Right lobe of liver (tissue), 4 donors: ENCODE results near the gene CHST3.

Experiments used
- POLR2A ChIP-seq: fragments of 450-650 bp; IDR thresholded peaks from one replicate; pipeline ENCODE4 v1.6.1; 2017; ENCODE audit warnings: antibody characterized with exemption, mild to moderate bottlenecking
- TF ChIP-seq, protein P1 (sequence below), 4 donors: fragments of 200-600 bp in 3 of 4; fragments of 450-650 bp in 1 of 4; IDR thresholded peaks; one replicate each; pipeline versions ENCODE4 v1.5.1 to v1.8.0; 2016 to 2022; ENCODE audit warnings: antibody characterized with exemption in 4 of 4, mild to moderate bottlenecking in 2 of 4
- donor health status: DM: no; HTN: no; CAD: no.
- donor health status: DM: no; HTN: no; CAD: no.
- donor health status: DM: no; HTN: yes; CAD: no.

DNA sequence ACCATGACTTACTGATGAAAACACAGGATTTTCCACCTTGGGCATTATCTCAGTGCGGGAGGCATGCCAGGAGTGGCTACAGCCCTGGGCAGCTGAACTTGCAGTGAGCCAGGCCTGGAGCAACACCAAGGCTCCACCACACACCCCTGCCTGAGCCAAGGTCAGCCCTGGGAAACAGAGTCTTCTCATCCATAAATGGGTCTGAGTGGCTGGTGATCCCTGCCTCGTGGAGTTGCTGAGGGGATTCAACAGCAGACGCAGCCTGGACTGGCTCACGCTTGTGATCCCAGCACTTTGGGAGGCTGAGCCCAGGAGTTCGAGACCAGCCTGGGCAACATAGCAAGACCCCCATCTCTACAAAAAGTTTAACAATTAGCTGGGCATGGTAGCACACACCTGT lies 91.9 kb downstream of the CHST3 start:
- TF ChIP-seq POLR2A: no peak
- TF ChIP-seq, protein P1, sequence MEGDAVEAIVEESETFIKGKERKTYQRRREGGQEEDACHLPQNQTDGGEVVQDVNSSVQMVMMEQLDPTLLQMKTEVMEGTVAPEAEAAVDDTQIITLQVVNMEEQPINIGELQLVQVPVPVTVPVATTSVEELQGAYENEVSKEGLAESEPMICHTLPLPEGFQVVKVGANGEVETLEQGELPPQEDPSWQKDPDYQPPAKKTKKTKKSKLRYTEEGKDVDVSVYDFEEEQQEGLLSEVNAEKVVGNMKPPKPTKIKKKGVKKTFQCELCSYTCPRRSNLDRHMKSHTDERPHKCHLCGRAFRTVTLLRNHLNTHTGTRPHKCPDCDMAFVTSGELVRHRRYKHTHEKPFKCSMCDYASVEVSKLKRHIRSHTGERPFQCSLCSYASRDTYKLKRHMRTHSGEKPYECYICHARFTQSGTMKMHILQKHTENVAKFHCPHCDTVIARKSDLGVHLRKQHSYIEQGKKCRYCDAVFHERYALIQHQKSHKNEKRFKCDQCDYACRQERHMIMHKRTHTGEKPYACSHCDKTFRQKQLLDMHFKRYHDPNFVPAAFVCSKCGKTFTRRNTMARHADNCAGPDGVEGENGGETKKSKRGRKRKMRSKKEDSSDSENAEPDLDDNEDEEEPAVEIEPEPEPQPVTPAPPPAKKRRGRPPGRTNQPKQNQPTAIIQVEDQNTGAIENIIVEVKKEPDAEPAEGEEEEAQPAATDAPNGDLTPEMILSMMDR (IDR thresholded peaks at IDR 0.05): no peak
